ENCODE data around the gene ZNF445.
"Not testable (repeated sequence)": the region's sequence is repeated elsewhere in the genome, so short reads cannot be mapped to it uniquely, and the experiment has no call there.

The ZNF445 gene

DNA sequence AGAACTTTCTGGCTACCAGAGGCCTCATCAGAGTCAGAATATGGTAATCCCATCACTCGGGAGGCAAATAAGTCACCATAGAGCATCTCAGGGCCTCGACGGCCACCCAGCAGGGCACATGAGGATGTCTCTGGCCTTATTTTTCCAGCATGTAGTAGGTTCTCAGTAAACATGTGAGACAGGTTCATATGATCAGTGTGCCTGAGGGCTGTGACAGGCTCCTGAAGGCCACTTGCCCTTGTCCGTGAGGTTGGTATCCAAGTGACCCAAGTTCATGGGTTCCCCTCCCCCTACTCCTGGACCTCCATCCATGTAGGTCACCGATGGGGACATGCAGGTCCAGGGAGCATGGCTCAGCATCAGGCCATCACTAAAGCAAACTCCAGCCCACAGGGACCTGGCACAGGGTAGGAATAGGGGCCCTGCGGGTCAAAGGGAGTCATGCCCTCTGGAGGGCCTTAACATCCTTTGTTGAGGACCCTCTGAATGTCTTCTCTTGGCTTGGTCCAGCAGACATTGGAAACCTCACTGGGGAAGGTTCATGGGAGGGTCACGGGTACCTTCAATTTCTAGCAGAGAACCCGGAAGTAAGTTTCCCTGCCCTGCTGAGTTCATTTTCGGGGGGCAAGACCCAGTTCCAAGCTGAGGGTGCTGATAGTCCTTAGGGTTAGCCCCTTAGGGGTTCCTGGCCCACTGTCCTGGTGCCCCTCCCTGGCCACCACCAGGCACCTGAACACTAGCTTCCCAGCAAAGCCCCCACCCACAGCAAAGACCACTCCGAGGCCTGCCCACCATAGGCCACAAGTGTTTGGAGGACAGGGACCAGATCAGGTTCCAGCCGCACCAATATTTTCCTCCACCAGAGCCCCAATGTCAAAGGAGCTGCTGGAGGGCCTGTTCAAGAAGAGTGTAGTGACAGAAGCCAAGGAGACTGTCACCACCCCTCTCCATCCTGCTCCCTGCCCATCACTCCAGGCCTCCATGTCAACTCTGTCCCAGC, 61.1 kb downstream of the ZNF445 start:
- peaks cover 5 to 7% of the 10 kb centered on the region in 2 donors for H3K9me3 Mint-ChIP-seq
- H3K27ac Mint-ChIP-seq, result no peak overlapping the region
- DNase-seq, result no peak

DNA sequence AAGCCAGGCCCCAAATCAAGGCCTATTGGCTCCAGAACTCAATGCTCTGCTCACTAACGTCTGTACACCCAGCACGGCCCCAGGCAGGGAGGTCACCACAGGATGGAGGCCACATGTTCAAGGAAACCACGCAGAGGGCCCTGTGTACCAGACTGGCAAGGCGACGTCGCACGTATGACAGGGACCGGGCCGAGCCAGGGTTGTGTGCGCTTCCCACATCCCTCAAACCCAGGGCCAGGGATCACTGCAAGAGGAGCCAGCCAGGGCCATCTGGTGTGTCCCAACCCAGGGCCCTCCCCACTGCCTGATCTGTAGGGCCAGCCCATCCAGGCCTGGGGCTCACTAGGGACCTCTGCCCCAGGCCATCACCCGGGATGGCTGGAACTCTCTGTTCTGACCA, 62.0 kb downstream of the ZNF445 start:
- no peak for ATAC-seq (replicated peaks)

More for the DNA sequence above, 61.1 kb downstream of the ZNF445 start:
- Mint-ChIP-seq H3K4me3 (no peak overlapping the region), H3K36me3 (no peaks in the 10 kb centered on the region), H3K4me1 (no peaks in the 10 kb centered on the region), H3K27me3 (peaks cover 0 to 4% of the 10 kb centered on the region in 2 donors)
- ATAC-seq (replicated peaks), result no peak

GRCh38 chr3:44414517-44415090, 62.9 kb downstream of the ZNF445 start:
- DNase-seq (no peak), ATAC-seq (replicated peaks) (no peak)
- Mint-ChIP-seq H3K4me3 (no peak overlapping the region), H3K36me3 (no peaks in the 10 kb centered on the region), H3K9me3 (peaks cover 5 to 7% of the 10 kb centered on the region in 2 donors), H3K27me3 (no peaks in the 10 kb centered on the region), H3K27ac (no peak overlapping the region), H3K4me1 (no peaks in the 10 kb centered on the region)

More for the DNA sequence above, 62.0 kb downstream of the ZNF445 start:
- H3K4me3 Mint-ChIP-seq, result no peak overlapping the region
- H3K27ac Mint-ChIP-seq, result no peak overlapping the region
- H3K36me3 Mint-ChIP-seq, result no peaks in the 10 kb centered on the region
- H3K4me1 Mint-ChIP-seq, result no peaks in the 10 kb centered on the region
- DNase-seq, result no peak
- peaks cover 5 to 7% of the 10 kb centered on the region in 2 donors for H3K9me3 Mint-ChIP-seq
- H3K27me3 Mint-ChIP-seq, result no peaks in the 10 kb centered on the region

DNA sequence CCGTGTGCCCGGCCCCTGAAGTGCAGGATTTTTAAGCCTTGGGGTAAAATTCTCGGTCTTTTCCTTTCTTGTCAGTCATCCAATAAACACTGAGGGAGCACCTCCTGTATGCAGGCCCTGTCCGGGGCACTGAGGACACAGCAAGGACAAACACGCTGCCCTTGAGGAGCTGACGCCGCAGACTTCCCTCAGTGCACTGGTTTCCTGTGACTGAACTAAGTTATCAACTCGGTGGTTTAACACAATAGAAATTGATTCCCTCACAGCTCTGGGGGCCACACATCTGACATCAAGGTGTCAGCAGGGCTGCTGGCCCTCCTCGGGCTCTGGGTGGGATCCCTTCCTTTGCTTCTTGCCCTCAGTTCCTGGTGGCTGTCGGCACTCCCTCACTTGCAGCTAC, 65.1 kb downstream of the ZNF445 start:
- DNase-seq (no peak), ATAC-seq (replicated peaks) (no peak)
- Mint-ChIP-seq H3K4me1 (no peaks in the 10 kb centered on the region), H3K27me3 (no peaks in the 10 kb centered on the region), H3K27ac (no peak overlapping the region), H3K9me3 (no peaks in the 10 kb centered on the region), H3K36me3 (no peaks in the 10 kb centered on the region), H3K4me3 (no peak overlapping the region)

DNA sequence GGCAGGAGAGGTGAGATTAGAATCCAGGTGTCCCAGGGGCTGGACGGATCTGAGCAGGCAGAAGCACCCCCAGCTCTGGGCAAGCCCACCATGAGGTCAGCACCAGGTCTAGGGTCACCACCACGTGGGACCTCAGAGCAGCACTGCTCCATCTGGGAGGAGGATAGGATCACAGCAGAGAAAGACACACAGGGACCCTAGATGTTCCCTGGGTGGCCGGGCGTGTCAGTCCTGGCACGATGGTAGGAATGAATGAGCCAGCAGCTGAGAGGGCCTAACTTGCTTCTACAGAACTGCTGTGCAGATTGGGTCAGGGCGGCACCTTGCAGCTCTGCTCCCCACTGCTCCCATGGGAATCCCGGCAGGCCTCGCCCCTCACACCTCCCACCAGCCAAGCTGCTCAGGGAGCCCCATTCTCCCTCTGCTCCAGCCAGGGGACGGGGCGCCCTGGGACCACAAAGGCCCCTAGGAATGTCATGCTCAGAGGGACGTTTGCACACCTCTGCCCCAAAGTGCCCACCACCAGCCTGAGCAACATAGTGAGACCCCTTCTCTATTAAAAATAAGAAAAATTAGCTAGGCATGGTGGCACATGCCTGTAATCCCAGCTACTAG, 66.3 kb downstream of the ZNF445 start:
- no peak for DNase-seq
- Mint-ChIP-seq H3K4me1 (no peaks in the 10 kb centered on the region), H3K27ac (no peak overlapping the region), H3K36me3 (peaks cover 0 to 2% of the 10 kb centered on the region in 2 donors), H3K9me3 (no peaks in the 10 kb centered on the region), H3K4me3 (no peak overlapping the region), H3K27me3 (no peaks in the 10 kb centered on the region)
- no peak for ATAC-seq (replicated peaks)

DNA sequence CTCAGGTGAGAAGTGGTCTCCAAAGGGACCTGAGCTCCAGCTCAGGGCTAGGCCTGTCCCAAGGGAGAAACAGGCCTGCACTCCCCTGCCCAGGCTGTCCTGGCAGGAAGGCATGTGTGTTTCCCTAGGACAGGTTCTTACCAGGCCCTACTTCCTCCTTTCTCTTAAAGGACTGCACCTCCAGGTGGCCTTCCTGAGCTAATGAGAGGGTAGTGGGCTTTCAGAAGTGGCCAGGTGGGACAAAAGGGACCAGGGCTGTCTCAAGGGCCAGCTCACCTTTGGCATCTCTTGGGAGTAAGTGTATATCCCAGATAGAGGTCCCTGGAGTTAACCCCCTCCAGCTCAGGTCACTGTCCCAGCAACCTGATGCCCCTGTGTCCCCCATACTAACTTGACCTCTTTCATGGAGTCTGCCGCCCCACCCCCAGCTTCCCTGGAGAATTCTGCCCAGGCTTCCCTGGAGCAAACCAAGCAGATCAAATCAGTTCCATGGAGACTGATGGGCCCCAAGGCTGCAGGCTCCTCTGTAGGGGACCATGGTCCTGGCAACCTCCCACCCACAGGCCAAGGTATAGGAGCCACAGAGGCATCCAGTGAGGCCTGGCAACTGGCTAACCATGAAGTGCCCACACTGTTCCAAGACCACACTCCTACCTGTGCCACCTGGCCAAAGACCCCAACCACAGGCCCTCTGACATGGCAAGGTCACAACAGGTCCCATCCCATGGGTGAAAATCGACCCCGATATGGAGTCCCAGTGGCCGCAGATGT, 67.6 kb downstream of the ZNF445 start:
- H3K27ac Mint-ChIP-seq, result no peak overlapping the region
- no peak for DNase-seq
- H3K4me3 Mint-ChIP-seq, result no peak overlapping the region
- peaks cover 0 to 2% of the 10 kb centered on the region in 2 donors for H3K36me3 Mint-ChIP-seq
- no peaks in the 10 kb centered on the region for H3K9me3 Mint-ChIP-seq
- H3K4me1 Mint-ChIP-seq, result no peaks in the 10 kb centered on the region
- ATAC-seq (replicated peaks), result no peak
- no peaks in the 10 kb centered on the region for H3K27me3 Mint-ChIP-seq

- Mint-ChIP-seq H3K27me3 (no peaks in the 10 kb centered on the region), H3K9me3 (no peaks in the 10 kb centered on the region), H3K4me3 (no peak overlapping the region), H3K36me3 (peaks cover 16 to 25% of the 10 kb centered on the region in 2 donors), H3K27ac (no peak overlapping the region), H3K4me1 (no peaks in the 10 kb centered on the region)
- no peak for ATAC-seq (replicated peaks)
- no peak for DNase-seq
These were observed 74.9 kb downstream of the ZNF445 start for GRCh38 chr3:44402548-44402947.

GRCh38 chr3:44400771-44401170, 76.7 kb downstream of the ZNF445 start:
- H3K4me3 Mint-ChIP-seq, result no peak overlapping the region
- H3K27ac Mint-ChIP-seq, result no peak overlapping the region
- peaks cover 14 to 31% of the 10 kb centered on the region in 2 donors for H3K36me3 Mint-ChIP-seq
- H3K9me3 Mint-ChIP-seq, result no peaks in the 10 kb centered on the region
- ATAC-seq (replicated peaks) (no peak), DNase-seq (no peak)
- no peaks in the 10 kb centered on the region for H3K4me1 Mint-ChIP-seq
- H3K27me3 Mint-ChIP-seq, result no peaks in the 10 kb centered on the region

GRCh38 chr3:44398853-44399252, 78.6 kb downstream of the ZNF445 start:
- Mint-ChIP-seq H3K36me3 (peaks cover 13 to 24% of the 10 kb centered on the region in 2 donors), H3K4me1 (no peaks in the 10 kb centered on the region), H3K27ac (no peak overlapping the region), H3K9me3 (no peaks in the 10 kb centered on the region), H3K4me3 (no peak overlapping the region), H3K27me3 (no peaks in the 10 kb centered on the region)
- ATAC-seq (replicated peaks) (no peak), DNase-seq (no peak)

DNA sequence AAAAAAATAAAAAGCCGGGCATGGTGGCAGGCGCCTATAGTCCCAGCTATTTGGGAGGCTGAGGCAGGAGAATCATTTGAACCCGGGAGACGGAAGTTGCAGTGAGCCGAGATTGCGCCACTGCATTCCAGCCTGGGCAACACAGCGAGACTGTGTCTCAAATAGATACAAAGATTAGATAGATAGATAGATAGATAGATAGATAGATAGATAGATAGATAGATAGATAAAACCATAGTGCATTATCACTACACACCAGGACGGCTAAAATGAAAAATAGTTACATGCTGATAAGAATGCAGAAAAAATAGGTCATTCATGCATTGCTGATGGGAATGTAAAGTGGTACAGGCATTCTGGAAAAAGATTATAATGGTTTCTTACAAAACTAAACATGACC, 79.2 kb downstream of the ZNF445 start:
- not testable (repeated sequence) for H3K9me3 Mint-ChIP-seq; DNase-seq; ATAC-seq (replicated peaks); H3K4me3 Mint-ChIP-seq; H3K27ac Mint-ChIP-seq; H3K4me1 Mint-ChIP-seq; H3K27me3 Mint-ChIP-seq
- H3K36me3 Mint-ChIP-seq, result peaks cover 13 to 19% of the 10 kb centered on the region in 2 donors

- Mint-ChIP-seq H3K36me3 (peaks cover 13 to 17% of the 10 kb centered on the region in 2 donors), H3K4me3 (no peak overlapping the region), H3K4me1 (no peaks in the 10 kb centered on the region), H3K27ac (no peak overlapping the region), H3K9me3 (peaks cover 0 to 2% of the 10 kb centered on the region in 2 donors), H3K27me3 (no peaks in the 10 kb centered on the region)
- DNase-seq (no peak), ATAC-seq (replicated peaks) (no peak)
These were observed 81.0 kb downstream of the ZNF445 start for GRCh38 chr3:44396200-44397171.

- Mint-ChIP-seq H3K9me3 (peaks cover 0 to 2% of the 10 kb centered on the region in 2 donors), H3K4me3 (no peak overlapping the region), H3K36me3 (peaks cover 10 to 15% of the 10 kb centered on the region in 2 donors), H3K4me1 (no peaks in the 10 kb centered on the region), H3K27ac (no peak overlapping the region), H3K27me3 (no peaks in the 10 kb centered on the region)
- DNase-seq (no peak), ATAC-seq (replicated peaks) (no peak)
These were observed 81.8 kb downstream of the ZNF445 start for GRCh38 chr3:44395714-44396113.

- no peak for ATAC-seq (replicated peaks)
- Mint-ChIP-seq H3K27me3 (no peaks in the 10 kb centered on the region), H3K36me3 (peaks cover 8 to 17% of the 10 kb centered on the region in 2 donors), H3K9me3 (peaks cover 0 to 6% of the 10 kb centered on the region in 2 donors), H3K4me3 (no peak overlapping the region), H3K4me1 (no peaks in the 10 kb centered on the region), H3K27ac (no peak overlapping the region)
- DNase-seq, result no peak
These were observed 85.0 kb downstream of the ZNF445 start for GRCh38 chr3:44392489-44392888.
